NCI-H1417 treated with DMSO at 0.1 percent for 48 hours (cell line): ENCODE data around the gene NSF.
"Not testable (repeated sequence)": the region's sequence is repeated elsewhere in the genome, so short reads cannot be mapped to it uniquely, and the experiment has no call there.

ENCODE experiments used
- DNase-seq: peaks from one replicate; lab custom pipeline; 2025; lab: John Stamatoyannopoulos, UW

NSF gene

DNA sequence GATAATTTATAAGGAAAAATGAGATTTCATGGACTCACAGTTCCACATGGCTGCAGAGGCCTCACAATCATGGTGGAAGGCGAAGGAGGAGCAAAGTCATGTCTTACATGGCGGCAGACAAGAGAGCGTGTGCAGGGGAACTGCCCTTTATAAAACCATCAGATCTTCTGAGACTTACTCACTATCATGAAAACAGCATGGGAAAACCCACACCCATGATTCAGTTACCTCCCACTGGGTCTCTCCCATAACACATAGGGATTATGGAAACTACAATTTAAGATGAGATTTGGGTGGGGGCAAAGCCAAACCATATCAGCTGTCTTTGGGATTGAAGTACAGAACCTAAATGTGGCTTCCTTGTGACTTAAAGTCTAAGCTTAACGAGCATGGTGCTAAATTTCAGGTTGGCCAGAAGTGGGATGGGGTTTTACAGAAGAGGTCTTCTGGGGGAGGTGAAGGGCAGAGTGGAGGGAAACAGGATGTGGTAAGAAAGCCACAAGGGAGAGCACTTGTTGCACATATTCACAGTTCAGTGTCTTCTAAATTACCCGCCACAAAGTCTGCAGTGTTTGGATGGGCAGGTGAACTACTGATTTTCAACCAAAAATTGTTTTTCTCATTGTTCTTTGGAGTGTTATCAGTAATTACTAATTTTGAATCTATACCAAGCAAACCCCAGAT lies 38.4 kb downstream of the NSF start:
- DNase-seq = not testable (repeated sequence)

DNA sequence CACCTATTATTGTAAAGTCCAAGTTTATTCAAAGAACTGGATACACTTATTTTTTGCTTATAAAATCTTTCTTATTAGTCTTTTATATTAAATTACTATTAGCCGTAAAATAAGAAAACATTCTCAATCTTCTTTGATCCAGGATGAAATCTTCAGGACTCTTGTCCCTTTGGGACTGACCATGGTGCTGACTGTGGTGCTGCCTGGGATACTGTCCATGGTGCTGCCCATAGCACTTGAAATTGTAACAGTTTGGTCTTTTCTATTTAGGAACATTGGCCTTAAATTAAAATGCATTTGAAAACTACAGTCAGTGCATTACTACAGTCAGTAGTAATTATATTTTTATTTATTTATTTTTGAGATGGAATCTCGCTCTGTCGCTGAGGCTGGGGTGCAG lies 41.7 kb downstream of the NSF start:
- not testable (repeated sequence) for DNase-seq

DNA sequence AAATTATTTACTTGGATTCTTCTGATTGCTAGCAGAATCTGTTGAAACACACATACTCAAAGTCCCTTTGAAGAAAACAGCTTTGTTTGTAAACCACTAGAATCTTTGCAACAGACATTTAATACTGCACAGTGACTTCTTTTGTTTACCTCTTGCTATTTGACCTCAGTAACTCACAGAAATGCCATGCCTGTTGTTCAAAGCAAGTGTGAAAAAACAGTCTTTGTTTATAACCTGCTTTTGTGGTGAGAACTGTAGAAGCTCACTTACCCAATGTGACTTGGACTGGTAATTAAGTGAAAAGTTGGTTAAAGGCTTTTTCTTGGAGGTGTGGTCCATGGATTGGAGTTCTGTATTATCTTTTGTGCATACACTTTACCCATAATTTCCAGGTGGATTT lies 44.4 kb downstream of the NSF start:
- not testable (repeated sequence) for DNase-seq

DNA sequence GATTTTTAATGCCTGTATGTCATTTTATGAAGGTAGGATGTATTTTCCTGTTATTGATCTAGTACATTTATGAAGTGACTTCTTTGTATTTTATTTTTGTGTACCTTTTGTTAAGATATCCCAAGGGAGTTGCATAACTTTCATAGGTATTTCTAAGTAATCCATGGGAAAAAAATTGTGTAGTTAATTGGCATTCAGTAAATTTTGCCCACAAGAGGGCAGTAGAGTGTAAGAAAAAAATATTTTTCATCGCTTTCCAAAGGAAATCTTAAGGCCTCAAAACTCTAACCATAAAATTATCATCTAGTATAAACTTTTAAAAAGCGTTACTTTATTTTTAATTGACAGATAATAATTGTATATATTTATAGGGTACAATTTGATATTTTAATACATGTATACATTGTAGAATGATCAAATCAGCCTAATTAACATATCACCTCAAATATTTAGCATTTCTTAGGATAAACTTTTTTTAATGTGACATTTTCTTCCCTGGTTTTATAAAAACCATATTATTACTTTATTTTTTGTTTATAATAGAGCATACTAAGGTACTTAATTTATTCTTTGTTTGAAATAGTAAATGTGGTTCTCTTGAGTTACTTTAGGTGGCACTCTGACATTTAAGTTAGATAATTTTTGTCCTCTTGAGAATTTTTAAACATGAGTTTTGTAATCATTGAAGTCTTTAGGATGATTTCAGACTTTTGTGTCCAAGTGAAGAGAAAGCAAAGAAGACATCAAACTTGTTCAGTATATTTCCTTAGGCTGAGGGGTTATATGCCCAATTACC lies 51.6 kb downstream of the NSF start:
- DNase-seq = not testable (repeated sequence)

DNA sequence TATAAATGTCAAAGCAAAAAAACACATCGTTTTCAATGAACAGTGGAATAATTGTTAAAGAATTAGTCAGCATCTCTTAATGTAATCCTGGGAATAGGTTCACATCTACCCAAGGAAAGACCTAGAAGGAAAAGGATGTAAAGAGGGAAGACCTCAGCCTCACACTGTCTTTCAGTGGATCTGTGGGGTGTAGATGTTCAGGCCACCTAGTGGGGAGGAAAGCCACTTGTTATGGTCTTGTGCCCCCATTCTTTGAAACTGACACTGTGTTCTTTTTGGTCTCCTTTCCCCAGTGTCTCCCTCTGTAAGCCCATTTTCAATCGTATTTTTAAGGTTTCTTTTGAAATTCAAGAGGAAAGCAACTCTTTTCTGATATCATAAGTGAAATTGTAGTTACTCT lies 56.8 kb downstream of the NSF start:
- DNase-seq = not testable (repeated sequence)

DNA sequence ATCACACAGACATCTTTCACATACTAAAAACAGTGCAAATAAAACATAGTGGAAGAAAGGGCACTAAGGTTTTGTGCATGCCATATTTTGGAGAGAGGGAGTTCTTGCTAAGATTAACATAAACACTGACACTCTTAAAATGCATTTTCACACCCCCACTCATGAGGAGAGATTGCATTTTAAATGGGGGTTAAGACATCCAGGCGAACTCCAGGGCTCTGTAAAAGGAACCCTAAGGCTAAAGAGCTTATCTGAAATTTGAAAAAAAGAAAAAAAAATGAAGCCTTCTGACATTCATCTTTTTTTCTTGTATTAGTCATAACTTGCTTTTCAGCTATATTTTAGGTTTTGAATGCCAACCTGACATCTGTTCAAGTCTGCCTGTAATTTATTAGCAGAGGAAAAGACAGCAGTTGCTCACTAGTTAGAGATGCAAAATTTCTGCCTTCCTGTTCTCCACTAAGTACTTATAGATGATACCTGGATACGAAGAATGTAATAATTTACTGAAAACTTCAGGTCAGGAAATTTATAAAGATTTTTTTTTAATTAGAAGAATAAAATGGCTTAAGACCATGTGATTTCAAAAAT lies 57.3 kb downstream of the NSF start:
- not testable (repeated sequence) for DNase-seq

DNA sequence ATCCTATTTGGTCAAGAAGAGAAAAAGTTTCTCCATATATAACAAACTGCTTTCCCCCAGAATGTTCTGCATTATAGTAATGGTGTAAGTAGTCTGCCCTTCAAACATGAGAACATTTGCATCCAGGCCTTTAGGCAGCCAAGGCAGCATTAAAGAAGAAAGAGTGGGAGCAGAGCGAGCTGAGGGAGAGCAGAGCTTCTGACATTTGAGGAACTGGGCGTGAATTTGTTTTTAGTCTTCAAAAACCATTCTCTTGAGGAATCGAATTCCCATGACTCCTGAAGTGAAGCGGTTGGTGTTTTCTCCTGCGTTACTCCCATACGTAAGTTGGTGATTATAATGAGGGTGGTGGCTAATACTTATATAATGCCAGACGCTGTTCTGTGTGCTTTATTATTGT lies 58.8 kb downstream of the NSF start:
- not testable (repeated sequence) for DNase-seq

DNA sequence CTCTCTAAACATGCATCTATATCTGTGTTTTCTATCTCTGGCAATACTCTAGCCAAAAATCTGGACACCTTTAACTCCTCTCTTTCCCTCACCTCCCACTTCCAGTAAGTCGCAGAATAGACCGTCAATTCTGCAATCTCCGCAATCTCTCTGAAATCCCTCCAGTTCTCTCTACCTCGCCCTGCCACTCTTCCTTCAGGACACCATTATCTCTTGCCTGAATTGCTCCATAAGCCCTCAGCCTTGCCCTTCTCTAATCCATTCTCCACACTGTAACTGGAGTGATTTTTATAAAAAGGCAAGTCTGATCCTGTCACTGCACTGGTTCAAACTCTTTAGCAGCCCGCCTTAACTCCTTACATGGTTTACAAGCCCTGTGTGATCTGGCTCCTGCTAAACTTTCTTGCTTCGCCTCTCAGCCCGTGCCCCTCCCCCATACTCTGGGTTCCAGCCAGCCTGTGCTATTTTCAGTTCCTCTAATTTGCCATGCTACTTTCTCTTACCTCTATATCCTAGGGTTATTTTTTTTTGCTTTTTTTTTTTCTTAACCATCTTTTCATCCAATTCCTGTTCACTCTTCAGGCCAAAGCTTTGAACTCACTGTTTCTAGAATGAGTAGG lies 61.7 kb downstream of the NSF start:
- DNase-seq = not testable (repeated sequence)

DNA sequence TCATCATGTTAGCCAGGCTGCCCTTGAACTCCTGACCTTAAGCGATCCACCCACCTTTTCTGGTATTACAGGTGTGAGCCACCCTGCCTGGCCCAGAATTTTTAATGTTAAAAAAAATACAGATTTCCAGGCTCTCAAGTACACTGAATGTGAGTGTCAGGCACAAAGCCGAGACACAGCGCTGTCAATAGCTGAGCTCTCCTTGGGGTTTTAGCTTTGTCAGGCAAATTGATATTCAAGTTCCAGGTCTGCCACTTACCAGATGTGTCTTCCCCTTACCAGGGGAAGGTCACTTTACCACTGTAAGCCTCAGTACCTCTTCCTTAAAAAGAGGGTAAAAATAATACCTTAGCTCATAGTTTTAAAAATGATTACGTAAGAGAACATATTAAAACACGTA lies 67.8 kb downstream of the NSF start:
- not testable (repeated sequence) for DNase-seq

DNA sequence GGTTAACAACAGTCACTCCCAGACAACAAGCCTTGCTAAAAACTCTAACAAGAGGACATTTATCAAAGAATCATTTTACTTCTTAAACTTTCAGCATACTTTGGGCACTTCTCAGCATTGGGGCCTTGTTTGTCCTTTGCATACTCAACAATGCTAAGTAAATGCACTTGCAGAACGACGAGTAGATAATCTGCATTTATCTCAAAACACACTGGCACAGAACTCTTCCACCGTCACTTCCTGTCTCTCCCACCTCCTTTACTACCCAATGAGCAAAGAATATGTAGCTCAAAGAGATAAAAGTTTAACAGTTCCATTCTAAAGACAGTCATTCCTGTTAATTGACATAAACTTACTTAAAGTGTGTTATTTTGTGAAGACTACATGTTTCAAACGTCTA lies 69.2 kb downstream of the NSF start:
- DNase-seq = not testable (repeated sequence)

DNA sequence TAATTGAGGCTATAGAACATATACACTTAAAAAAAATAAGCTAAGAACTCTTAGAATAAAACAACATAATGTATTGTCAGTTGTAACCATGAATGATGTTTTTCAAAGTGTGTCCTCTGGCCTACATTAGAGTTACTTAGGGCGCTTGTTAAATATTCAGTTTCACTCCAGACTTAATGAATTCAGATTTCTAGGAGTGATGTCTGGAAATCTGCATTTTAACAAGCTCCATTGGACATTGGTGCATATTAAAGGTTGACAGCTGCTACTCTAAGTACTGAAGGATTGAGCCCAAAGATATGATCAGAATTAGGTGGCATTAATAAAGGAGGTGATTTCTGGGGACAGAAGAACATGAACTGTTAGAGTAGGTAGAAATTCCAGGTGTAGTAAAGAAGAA lies 72.7 kb downstream of the NSF start:
- DNase-seq = not testable (repeated sequence)

DNA sequence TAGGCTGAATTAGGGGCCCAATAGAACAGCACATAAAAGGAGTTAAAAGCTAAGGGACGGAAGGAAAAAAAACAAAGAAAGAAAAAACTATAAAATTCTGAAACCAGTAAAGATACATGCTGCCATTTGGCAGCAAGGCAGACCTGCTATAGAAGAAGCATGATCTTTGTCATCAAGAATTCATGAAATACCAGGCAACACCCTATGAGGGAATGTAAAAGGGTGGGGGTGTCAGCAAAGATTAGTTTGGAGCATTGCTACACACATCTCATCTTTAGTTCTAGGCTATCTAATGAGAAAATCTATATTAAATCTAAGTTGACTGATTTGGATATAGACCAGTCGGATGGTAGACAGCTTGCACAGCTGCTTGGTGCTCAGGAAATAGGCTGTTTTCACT lies 73.1 kb downstream of the NSF start:
- DNase-seq = not testable (repeated sequence)

DNA sequence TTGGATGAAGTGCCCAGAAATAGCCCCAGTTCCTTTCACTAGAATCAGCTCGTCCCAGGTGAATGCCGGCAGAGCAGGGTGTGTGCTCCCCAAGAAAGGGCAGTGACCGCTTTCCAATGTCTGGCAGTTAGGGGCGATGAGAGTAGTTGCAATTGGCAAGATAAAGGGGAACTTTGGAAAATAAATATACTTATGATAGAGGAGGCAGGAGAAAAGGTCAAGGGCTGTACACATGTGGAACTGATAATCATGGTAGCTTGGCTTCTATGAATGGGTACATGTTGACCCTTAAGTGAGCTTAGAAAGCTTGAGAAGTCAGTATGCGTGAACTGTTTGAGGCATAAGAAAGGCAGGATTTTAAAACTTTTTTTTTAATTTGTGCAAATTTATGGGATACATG lies 75.5 kb downstream of the NSF start:
- DNase-seq = not testable (repeated sequence)

DNA sequence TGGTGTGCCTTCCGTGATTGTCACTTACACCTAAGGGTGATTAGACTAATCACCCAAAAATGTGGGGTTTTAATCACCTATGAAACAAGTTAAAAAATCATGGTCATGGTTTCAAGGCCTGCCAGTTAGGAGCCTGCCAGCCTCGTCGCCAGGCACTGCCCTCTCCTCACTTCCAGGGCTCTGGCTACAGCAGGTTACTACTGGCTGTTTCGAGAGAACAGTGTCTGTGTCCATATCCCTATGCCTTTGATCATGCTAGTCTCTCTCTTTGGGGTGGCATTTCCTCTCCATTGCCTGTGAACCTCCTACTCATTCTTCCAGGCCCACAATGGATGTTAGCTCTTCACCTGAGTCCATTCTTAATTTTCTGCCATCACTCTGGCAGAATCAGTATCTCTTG lies 80.3 kb downstream of the NSF start:
- DNase-seq = not testable (repeated sequence)

DNA sequence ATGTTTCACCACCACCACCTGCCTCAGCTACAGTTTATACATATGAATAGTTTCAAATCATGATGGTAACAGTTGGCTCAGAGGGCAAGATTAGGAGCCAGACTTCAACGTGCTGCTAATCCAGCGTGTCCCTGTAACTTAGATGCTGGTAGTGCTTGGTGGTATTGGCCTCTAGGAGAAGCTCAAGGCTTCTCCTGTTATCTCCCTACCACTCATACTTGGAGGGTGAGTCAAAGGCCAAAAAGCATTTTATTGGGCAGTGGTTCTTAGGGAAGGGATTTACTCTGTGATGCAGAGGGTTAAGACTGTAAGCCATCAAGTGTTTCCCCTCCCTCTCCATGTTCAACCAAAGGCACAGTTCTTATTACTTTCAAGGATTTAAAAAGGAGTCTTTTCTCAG lies 82.3 kb downstream of the NSF start:
- not testable (repeated sequence) for DNase-seq

DNA sequence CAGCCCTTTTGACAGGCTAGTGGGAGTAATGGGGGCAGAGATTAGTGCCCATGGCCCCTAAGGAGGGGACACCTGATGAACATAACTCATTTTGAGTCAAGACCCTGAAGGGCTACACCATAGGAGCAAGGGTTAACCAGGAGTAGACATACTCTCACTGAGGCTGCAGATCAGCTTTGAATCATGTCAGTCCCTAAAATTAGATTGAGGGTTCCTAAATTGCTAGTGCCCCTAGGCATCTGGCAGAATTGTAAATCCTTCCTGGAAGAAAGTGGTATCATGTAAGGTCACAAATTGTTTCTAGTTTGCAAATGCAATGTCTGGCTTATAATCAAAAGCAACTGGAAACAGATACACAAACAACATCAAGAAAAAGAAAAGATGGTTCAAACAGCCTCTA lies 87.3 kb downstream of the NSF start:
- not testable (repeated sequence) for DNase-seq

DNA sequence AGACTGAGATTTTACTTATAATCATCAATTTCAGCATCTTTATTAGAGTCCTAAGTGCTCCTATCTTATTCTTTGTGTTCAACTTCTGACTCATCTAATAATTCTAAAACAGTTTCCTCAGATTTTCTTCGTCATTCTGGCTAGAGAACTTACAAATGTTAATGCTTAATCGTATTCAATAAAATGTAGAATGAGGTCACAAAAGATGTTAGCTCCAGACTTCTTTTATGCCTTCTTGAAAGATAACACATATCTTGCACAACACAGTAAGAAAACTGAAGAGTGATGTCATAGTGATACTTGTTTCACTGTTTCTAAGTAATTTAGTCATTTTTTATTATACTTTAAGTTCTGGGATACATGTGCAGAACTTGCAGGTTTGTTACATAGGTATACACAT lies 93.2 kb downstream of the NSF start:
- not testable (repeated sequence) for DNase-seq

DNA sequence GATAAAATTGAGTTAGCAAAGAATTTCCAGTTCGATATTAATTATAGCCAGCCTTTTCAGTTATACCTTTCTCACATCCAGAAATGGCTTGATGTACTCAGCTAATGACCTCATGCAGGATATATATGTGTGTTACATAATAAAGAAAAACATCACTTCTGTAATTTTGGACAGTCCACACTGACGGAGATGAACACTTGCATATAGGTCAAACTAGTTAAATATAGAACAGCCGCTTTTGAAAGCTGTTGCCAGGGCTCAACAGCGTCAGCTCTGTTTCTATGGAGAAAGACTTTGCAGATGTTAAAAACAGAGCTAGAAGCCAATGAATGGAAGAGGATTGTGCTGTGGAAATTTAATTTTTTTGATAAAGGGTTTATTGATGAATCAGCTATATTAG lies 94.8 kb downstream of the NSF start:
- DNase-seq = not testable (repeated sequence)

DNA sequence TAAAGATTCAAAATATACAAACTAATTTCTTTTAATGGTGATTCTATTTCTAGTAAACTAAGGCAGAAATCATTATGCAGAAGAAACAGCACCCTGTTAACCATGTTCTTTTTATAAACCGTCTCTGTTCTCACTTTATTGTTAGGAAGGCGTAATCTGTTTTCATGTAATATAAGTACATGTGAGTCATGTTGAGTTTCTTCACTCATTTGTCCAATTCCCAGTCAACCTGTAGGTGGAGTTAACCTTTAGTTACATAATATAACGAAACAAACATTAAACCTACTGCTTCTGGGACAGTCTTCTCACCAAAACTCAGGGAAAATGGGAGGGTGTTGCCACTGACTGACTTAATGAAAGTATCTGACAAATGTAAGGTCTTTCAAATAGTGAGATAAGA lies 101.7 kb downstream of the NSF start:
- DNase-seq = not testable (repeated sequence)

DNA sequence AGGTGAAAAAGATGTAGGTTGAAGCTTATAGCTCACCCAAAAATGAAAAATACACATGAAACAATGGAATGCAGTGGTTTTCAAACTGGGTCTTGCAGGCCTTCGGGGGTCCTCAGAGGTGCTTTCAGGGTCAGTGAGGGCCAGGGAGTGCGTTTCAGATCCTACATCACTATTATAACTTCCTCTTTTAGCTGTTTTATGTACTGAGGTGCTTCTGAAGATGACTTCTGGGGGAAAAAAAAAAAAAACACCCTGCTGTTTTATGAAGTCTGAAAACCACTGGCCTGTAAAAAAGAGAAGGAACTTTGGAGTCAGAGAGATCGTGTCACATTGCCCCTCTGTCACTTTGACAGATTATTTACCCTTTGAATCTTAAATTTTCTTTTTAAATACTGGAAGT lies 102.8 kb downstream of the NSF start:
- DNase-seq = not testable (repeated sequence)

DNA sequence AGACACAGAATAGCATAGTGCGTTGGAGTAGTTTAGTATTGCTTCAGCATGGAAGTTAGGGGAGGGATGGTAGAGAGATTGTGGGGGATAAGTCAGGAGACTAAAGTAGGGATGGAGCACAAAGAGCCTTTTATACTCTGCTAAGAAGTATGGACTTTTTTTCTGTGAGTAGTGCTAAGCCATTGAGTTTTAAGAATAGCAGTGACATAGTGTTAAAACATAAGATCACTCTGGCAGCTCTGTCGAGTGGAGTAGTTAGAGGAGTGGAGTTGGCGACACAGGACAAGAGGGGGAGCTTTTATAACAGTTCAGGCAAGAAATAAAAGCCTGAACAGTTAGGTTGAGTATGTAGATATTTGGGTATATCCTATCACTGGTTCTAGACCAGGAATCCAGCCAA lies 106.1 kb downstream of the NSF start:
- DNase-seq = not testable (repeated sequence)

DNA sequence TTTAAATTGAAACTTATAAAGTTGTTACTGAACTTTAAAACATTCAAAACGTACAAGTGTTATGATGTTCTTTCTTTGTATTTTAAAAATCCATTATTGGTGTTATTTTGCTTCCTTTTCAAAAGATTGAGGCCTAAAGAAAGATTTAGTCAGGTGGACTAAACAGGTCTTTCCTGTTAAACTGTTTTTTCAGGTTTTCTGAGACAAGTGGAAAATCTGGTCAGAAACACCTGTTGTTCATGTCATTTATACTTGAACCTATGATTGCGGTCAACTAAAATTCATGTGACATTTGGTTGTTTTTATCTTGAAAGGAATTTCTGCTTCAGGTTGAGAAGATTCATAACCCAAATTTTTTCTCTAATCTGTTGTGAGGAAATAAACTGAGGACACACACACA lies 108.5 kb downstream of the NSF start:
- DNase-seq = not testable (repeated sequence)

DNA sequence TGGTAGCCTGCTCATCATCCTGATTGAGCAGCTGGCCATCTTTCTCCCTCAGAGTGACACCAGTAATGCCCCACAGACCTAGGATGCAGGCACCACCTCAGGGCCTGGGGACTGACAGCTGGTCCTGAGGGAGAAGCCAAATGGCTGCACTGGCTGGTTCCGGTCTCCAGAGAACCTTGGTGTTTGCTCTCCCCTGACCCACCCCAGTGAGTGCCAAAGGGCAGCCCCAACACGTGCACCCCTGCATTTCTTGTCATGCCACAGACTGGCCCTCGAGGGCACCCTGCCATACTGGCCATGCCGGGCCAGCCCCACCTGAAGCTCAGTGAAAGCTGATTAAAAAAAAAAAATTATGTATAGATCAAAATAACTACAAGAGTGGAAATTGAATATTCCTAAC lies 127.5 kb downstream of the NSF start:
- DNase-seq = no peak
